Cardiac septum (tissue), 1 donor: ENCODE measurements around the gene KLHL20. TPM values are rescaled to one million over a fixed set of nuclear protein-coding genes. Genes with fewer than 3 reads are reported as not detected.
"Not testable (repeated sequence)": the region's sequence is repeated elsewhere in the genome, so short reads cannot be mapped to it uniquely, and the experiment has no call there.

Experiments used
- DNase-seq: peaks from one replicate; pipeline ENCODE4 v3.0.0-alpha.2; 2020; ENCODE audit warnings: low spot score
- intact Hi-C: fragments of 100-400 bp; cut with DNase I; formaldehyde crosslinking; loops from one replicate; pipeline ENCODE4 v1.14.0; 2022
- long read RNA-seq: library from polyadenylated mRNA; unstranded; transcript quantifications from one replicate; pipeline ENCODE4 v2.0.0, GENCODE V29; 2021
- total RNA-seq: library from RNA; stranded (reverse); fragmentation: NEBNext Ultra II Directional; extraction: Animal tissue kit (Norgen Biotek cat#: 25700); gene quantifications from one replicate; pipeline ENCODE4 v1.2.1, GENCODE V29; 2021
- donor health status: DM: no; HTN: no; CAD: no.

The KLHL20 gene
- 17.1 TPM for total RNA-seq
- long read RNA-seq, transcript KLHL20-201 (12 exons, 3,421 nt): major isoform, 26 of 35 reads
- long read RNA-seq, partial matches to known transcripts: 5 of 35 reads
- long read RNA-seq, other reads (novel, unspliced or antisense): 4 of 35 reads

- peak; percentile 90 for DNase-seq
- intact Hi-C loops: loop anchor here (2.0 to 5.0 kb wide), 3 partner anchors 107 to 284 kb away; partner anchors contain the start of genes CENPL, DARS2 and PRDX6
Measured at GRCh38 chr1:173714759-173715537, at the start of gene KLHL20. Gene KLHL20, plus strand, starts transcription at chr1:173714981. Its CDS starts 1,063 bp downstream, at chr1:173716044.

- intact Hi-C loops: no loop called here
- no peak for DNase-seq
Measured at GRCh38 chr1:173666646-173667045, 48.1 kb upstream of the KLHL20 start.

GRCh38 chr1:173669491-173669941 is 45.3 kb upstream of the KLHL20 start, which contains the start of gene ANKRD45:
Gene ANKRD45, minus strand, starts transcription at chr1:173669851. Its CDS starts 10,433 bp downstream, at chr1:173659418.
- no peak for DNase-seq
- intact Hi-C loops: no loop called here

GRCh38 chr1:173674496-173674895 is 40.3 kb upstream of the KLHL20 start:
- intact Hi-C loops, DNase-seq: not testable (repeated sequence)

- intact Hi-C loops, DNase-seq: not testable (repeated sequence)
Measured at GRCh38 chr1:173680152-173680551, 34.6 kb upstream of the KLHL20 start.

GRCh38 chr1:173682184-173682583 is 32.6 kb upstream of the KLHL20 start:
- no peak for DNase-seq
- intact Hi-C loops: no loop called here

GRCh38 chr1:173683838-173684237 is 30.9 kb upstream of the KLHL20 start:
- intact Hi-C loops: not testable (repeated sequence)

GRCh38 chr1:173685121-173685520 is 29.7 kb upstream of the KLHL20 start:
- DNase-seq, intact Hi-C loops: not testable (repeated sequence)

More at GRCh38 chr1:173683838-173684237, 30.9 kb upstream of the KLHL20 start:
- DNase-seq: not testable (repeated sequence)

GRCh38 chr1:173688300-173688699 is 26.5 kb upstream of the KLHL20 start:
- DNase-seq: no peak
- intact Hi-C loops: no loop called here

GRCh38 chr1:173693238-173693637 is 21.5 kb upstream of the KLHL20 start:
- intact Hi-C loops: no loop called here
- no peak for DNase-seq

- DNase-seq, intact Hi-C loops: not testable (repeated sequence)
Measured at GRCh38 chr1:173701299-173701698, 13.5 kb upstream of the KLHL20 start.

- intact Hi-C loops: no loop called here
- no peak for DNase-seq
Measured at GRCh38 chr1:173702736-173703135, 12.0 kb upstream of the KLHL20 start.

GRCh38 chr1:173705117-173705516 is 9.7 kb upstream of the KLHL20 start:
- intact Hi-C loops: no loop called here
- no peak for DNase-seq

- intact Hi-C loops: no loop called here
- DNase-seq: no peak
Measured at GRCh38 chr1:173708787-173709186, 6.0 kb upstream of the KLHL20 start.

- no peak for DNase-seq
- intact Hi-C loops: loop anchor here (2.0 kb wide), 2 partner anchors 238 to 284 kb away; partner anchors contain the start of gene PRDX6
Measured at GRCh38 chr1:173714441-173714758, 381 bp upstream of the KLHL20 start.

GRCh38 chr1:173715538-173715844 is 710 bp downstream of the KLHL20 start:
- DNase-seq: no peak
- intact Hi-C loops: loop anchor here (2.0 to 5.0 kb wide), 3 partner anchors 107 to 285 kb away; partner anchors contain the start of genes CENPL, DARS2 and PRDX6

GRCh38 chr1:173717238-173717637 is 2.5 kb downstream of the KLHL20 start:
- no peak for DNase-seq
- intact Hi-C loops: loop anchor here (5.0 kb wide), 1 partner anchor 105 kb away; the partner anchor contains the start of genes CENPL and DARS2

- DNase-seq, intact Hi-C loops: not testable (repeated sequence)
Measured at GRCh38 chr1:173731331-173731730, 16.6 kb downstream of the KLHL20 start.

GRCh38 chr1:173733912-173734311 is 19.1 kb downstream of the KLHL20 start:
- no peak for DNase-seq
- intact Hi-C loops: no loop called here

- DNase-seq, intact Hi-C loops: not testable (repeated sequence)
Measured at GRCh38 chr1:173736104-173736503, 21.3 kb downstream of the KLHL20 start.
